Caco-2 (cell line): Measurements from ENCODE around the gene DTL. TPM values are rescaled to one million over a fixed set of nuclear protein-coding genes. Genes with fewer than 3 reads are reported as not detected.

Experiments used
- BruUV-seq: library from RNA; stranded (reverse); fragments of 400-500 nt; replicated peaks from 2 replicates; lab custom pipeline; 2021; lab: Mats Ljungman, UMichigan
- CTCF ChIA-PET: fragments of 300-600 bp; sonication (Branson Sonifier 250); formaldehyde crosslinking; loops from one replicate; lab custom pipeline; 2022; ENCODE audit warnings: antibody characterized with exemption; lab: Charles Lee
- POLR2A ChIA-PET: fragments of 300-600 bp; sonication (Branson Sonifier 250); formaldehyde crosslinking; loops from one replicate; lab custom pipeline; 2022; ENCODE audit warnings: antibody characterized with exemption; lab: Charles Lee
- DNase-seq, 2 experiments: peaks; one replicate each; pipeline versions ENCODE4 v3.0.0 to v3.0.0-alpha.2; 2020 to 2022
- H3K27me3 ChIP-seq: replicated peaks from 2 replicates; pipeline ENCODE4 v1.6.0; 2011; ENCODE audit warnings: low read length; ENCODE audit not compliant: control insufficient read depth, insufficient read depth
- H3K36me3 ChIP-seq: 2 replicates; pipeline ENCODE4 v1.5.1; 2011; ENCODE audit warnings: low read length; ENCODE audit not compliant: control insufficient read depth, insufficient read depth
- H3K4me1 ChIP-seq: fragments of 250-450 bp; sonication (Bioruptor Pico); 2 replicates; pipeline ENCODE4 v1.5.1; 2020; ENCODE audit warnings: mild to moderate bottlenecking
- H3K4me3 ChIP-seq: 2 replicates; pipeline ENCODE4 v1.5.1; 2011; ENCODE audit warnings: low read depth, mild to moderate bottlenecking, control low read depth, low read length
- H3K9me3 ChIP-seq: fragments of 250-450 bp; sonication (Bioruptor Pico); 2 replicates; pipeline ENCODE4 v1.5.1; 2020; ENCODE audit warnings: mild to moderate bottlenecking, moderate library complexity
- H3K27ac Mint-ChIP-seq: one replicate; pipeline ENCODE4 v1.8.0; 2022; ENCODE audit warnings: mixed read lengths; ENCODE audit not compliant: unreplicated experiment
- H3K27me3 Mint-ChIP-seq: one replicate; pipeline ENCODE4 v1.8.0; 2022; ENCODE audit warnings: mixed read lengths; ENCODE audit not compliant: insufficient read depth, unreplicated experiment
- H3K36me3 Mint-ChIP-seq: one replicate; pipeline ENCODE4 v1.8.0; 2022; ENCODE audit warnings: mild to moderate bottlenecking, mixed read lengths; ENCODE audit not compliant: insufficient read depth, unreplicated experiment
- H3K4me1 Mint-ChIP-seq: one replicate; pipeline ENCODE4 v1.8.0; 2022; ENCODE audit warnings: low read depth, mixed read lengths; ENCODE audit not compliant: unreplicated experiment
- H3K4me3 Mint-ChIP-seq: one replicate; pipeline ENCODE4 v1.8.0; 2022; ENCODE audit warnings: mild to moderate bottlenecking, moderate library complexity, mixed read lengths; ENCODE audit not compliant: unreplicated experiment
- H3K9me3 Mint-ChIP-seq: one replicate; pipeline ENCODE4 v1.8.0; 2022; ENCODE audit warnings: mixed read lengths; ENCODE audit not compliant: unreplicated experiment
- CTCF ChIP-seq, 2 experiments: fragments of 200-600 bp in 1 of 2; IDR thresholded peaks; 1 replicate in 1 of 2; 2 replicates in 1 of 2; pipeline versions ENCODE4 v1.5.1 to v1.8.0; 2011 to 2022; ENCODE audit warnings: antibody characterized with exemption in 1 of 2, control low read depth in 1 of 2, inconsistent platforms in 1 of 2, low read depth in 1 of 2, low read length in 1 of 2, mild to moderate bottlenecking in 1 of 2, moderate library complexity in 1 of 2; ENCODE audit not compliant: insufficient read depth in 1 of 2, severe bottlenecking in 1 of 2, unreplicated experiment in 1 of 2
- intact Hi-C: fragments of 100-400 bp; cut with micrococcal nuclease; formaldehyde crosslinking; loops from one replicate; pipeline ENCODE4 v1.10.0; 2022; ENCODE audit not compliant: unreplicated experiment
- total RNA-seq: library from RNA; stranded (reverse); gene quantifications from 2 replicates; pipeline ENCODE4 v1.2.3, GENCODE V29; 2022

DTL gene
- total RNA-seq, 1 experiment from 2014 or later: 20.3 TPM

- Histone ChIP-seq H3K4me3 (no peak overlapping the region), H3K9me3 (no peaks in the 10 kb centered on the region), H3K36me3 (no peaks in the 10 kb centered on the region), H3K27me3 (no peaks in the 10 kb centered on the region), H3K4me1 (peaks cover 8% of the 10 kb centered on the region; the same call in 1 of the 2 replicates)
- Mint-ChIP-seq H3K4me3 (no peak overlapping the region), H3K9me3 (no peaks in the 10 kb centered on the region), H3K27me3 (no peaks in the 10 kb centered on the region), H3K4me1 (no peaks in the 10 kb centered on the region), H3K27ac (no peak overlapping the region), H3K36me3 (no peaks in the 10 kb centered on the region)
- intact Hi-C loops: no loop called here
- CTCF ChIA-PET: no interaction called here
- POLR2A ChIA-PET: no interaction called here
- TF ChIP-seq CTCF (IDR thresholded peaks at IDR 0.05; ENCODE audit: insufficient read depth in 1 of 2, low read depth in 1 of 2, low read length in 1 of 2, severe bottlenecking in 1 of 2, unreplicated experiment in 1 of 2): no peak
- BruUV-seq: no TSS peak
- no peak for DNase-seq
Measured at GRCh38 chr1:212113706-212114105, 78.2 kb downstream of the DTL start.

- BruUV-seq: no TSS peak
- ChIA-PET CTCF (interaction anchor here (2.1 kb wide), 1 partner anchor 47 kb away, joined by 4 read pairs; no protein-coding TSS in a partner anchor), POLR2A (no interaction called here)
- no peak for DNase-seq
- Mint-ChIP-seq H3K27me3 (no peaks in the 10 kb centered on the region), H3K4me3 (no peak overlapping the region), H3K36me3 (no peaks in the 10 kb centered on the region), H3K9me3 (no peaks in the 10 kb centered on the region), H3K27ac (no peak overlapping the region), H3K4me1 (peaks cover 7% of the 10 kb centered on the region)
- no peaks in the 10 kb centered on the region for H3K27me3 ChIP-seq
- intact Hi-C loops: loop anchor here (5.0 kb wide), 1 partner anchor 169 kb away; the partner anchor contains the start of gene PPP2R5A
- TF ChIP-seq CTCF (IDR thresholded peaks at IDR 0.05; ENCODE audit: insufficient read depth in 1 of 2, low read depth in 1 of 2, low read length in 1 of 2, severe bottlenecking in 1 of 2, unreplicated experiment in 1 of 2): no peak
- no peaks in the 10 kb centered on the region for H3K9me3 ChIP-seq
- no peaks in the 10 kb centered on the region for H3K36me3 ChIP-seq
- peaks cover 20% of the 10 kb centered on the region; the same call in 1 of the 2 replicates for H3K4me1 ChIP-seq
- no peak overlapping the region for H3K4me3 ChIP-seq
Measured at GRCh38 chr1:212118167-212118871, 82.8 kb downstream of the DTL start.

- no peak overlapping the region for H3K4me3 Mint-ChIP-seq
- ChIA-PET POLR2A (no interaction called here), CTCF (interaction anchor here (2.1 kb wide), 1 partner anchor 48 kb away, joined by 4 read pairs; no protein-coding TSS in a partner anchor)
- BruUV-seq: no TSS peak
- intact Hi-C loops: loop anchor here (5.0 kb wide), 1 partner anchor 168 kb away; the partner anchor contains the start of gene PPP2R5A
- no peak for DNase-seq
- Histone ChIP-seq H3K9me3 (no peaks in the 10 kb centered on the region), H3K4me1 (peaks cover 16% of the 10 kb centered on the region; the same call in 1 of the 2 replicates), H3K27me3 (no peaks in the 10 kb centered on the region), H3K4me3 (no peak overlapping the region), H3K36me3 (no peaks in the 10 kb centered on the region)
- no peaks in the 10 kb centered on the region for H3K27me3 Mint-ChIP-seq
- H3K9me3 Mint-ChIP-seq: no peaks in the 10 kb centered on the region
- no peaks in the 10 kb centered on the region for H3K36me3 Mint-ChIP-seq
- H3K4me1 Mint-ChIP-seq: peaks cover 7% of the 10 kb centered on the region
- TF ChIP-seq CTCF (IDR thresholded peaks at IDR 0.05; ENCODE audit: insufficient read depth in 1 of 2, low read depth in 1 of 2, low read length in 1 of 2, severe bottlenecking in 1 of 2, unreplicated experiment in 1 of 2): no peak
- no peak overlapping the region for H3K27ac Mint-ChIP-seq
Measured at GRCh38 chr1:212118872-212119260, 83.3 kb downstream of the DTL start.
